GM19328 (cell line): Measurements from ENCODE around the gene STOX2.

Source experiments
- ATAC-seq: cut with Tn5 transposase; IDR thresholded peaks from one replicate; pipeline ENCODE4 v1.9.1; 2021; ENCODE audit warnings: mild to moderate bottlenecking, moderate library complexity; ENCODE audit not compliant: unreplicated experiment

STOX2 gene

DNA sequence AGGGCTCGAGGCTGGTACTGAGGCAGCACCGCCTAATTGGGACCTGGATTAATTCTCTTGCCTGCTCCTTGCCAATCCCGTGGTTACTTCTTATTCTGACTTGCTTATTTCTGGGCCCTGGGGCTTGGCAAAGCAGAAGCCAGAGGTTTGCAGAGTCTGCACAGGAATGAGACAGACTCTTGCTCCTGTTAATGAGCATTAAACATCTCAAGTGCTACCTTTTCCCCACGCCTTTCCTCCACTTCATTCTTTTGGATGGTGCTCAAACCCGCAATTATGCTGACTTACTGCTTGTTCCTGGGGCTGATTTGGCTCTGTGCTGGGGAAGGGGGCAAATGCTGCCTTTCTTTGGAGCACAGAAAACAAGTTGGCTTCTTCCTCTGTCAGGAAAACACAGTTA, 16.5 kb upstream of the STOX2 start:
- ATAC-seq = no peak

DNA sequence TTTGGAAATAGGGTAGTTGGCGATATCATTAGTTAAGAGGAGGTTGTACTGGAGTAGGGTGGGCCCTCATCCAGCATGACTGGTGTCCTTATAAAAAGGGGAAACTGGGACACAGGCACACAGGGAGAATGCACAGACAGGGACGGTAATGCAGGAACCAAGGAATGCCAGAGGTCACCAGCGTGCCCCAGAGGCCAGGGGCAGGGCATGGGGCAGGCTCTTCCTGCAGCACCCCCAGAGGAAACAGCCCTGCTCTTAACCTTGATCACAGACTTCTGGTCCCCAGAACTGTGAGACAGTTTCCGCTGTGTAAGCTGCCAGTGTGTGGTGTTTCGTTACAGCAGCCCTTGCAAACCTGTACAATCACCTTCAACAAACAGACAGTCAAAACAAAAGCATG, 15.9 kb upstream of the STOX2 start:
- no peak for ATAC-seq

DNA sequence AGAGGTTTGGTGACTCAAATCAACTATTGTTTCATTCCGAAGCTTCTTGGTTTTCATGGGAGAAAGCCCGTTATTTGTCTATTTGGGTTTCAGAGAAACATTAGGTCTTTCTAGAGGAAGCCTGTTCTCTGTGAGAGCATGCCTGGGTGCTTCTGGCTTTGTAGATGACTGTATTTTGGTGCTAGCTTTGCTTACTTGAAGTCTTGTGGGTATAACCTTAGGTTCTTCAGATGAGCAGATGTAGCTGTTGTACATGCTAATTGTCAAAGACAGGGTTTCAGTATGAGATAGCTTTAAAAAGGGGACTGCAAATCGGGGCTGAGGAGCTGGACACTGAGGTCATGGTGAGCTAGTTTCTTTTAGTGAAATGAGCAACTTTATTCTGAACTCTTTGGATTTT, 7.9 kb upstream of the STOX2 start:
- ATAC-seq = no peak

DNA sequence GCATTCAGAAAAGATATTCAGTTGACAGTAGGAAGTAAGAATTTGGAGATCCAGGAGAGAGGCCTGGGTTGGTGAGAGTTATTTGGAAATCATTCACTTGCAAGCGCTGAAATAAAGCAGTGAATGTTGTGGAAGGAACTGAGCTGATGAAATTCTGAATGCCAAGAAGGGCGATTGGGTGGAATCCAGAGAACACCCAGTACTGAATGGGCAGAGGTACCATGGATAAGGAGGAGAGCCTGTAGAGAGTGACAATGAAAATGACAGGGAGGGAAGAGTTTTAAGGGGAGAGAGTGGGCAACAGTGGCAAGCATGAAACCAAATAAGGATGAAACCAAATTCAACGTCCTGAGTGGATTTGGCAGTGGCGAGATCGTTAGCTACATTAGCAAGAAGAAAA, 6.7 kb upstream of the STOX2 start:
- no peak for ATAC-seq

DNA sequence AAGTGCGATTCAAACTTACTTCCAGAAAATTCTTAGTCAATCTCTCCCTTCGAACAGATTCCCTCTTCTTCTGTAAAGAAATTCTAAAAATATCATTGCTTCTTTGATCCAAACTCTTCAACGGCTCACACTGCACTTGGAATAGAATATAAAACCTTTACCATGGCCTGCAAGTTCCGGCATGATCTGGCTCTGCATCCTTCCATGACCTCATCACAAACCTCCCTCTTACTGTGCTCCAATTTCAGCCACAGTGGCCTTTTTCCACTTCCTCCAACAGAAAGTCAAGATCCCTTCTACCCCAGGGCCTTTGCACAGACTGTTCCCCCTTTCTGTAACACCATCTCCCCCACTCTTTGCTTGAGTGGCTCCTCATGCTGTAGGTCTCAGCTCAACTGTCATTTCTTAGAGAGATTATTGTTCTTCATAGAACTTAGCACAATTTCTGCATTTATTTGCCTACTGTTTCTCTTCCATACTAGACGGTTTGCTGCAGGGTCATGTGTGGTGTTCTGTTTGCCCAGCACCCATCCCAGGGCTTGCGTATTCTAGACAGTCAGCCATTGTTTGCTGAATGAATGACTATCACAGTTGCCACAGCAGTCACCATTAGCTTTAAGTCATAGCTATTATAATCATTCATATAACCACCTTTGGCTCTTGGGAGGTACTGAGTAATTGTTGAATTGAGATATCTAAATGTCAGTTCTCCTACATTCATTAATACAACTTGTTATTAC, 1.9 kb upstream of the STOX2 start:
- no peak for ATAC-seq

DNA sequence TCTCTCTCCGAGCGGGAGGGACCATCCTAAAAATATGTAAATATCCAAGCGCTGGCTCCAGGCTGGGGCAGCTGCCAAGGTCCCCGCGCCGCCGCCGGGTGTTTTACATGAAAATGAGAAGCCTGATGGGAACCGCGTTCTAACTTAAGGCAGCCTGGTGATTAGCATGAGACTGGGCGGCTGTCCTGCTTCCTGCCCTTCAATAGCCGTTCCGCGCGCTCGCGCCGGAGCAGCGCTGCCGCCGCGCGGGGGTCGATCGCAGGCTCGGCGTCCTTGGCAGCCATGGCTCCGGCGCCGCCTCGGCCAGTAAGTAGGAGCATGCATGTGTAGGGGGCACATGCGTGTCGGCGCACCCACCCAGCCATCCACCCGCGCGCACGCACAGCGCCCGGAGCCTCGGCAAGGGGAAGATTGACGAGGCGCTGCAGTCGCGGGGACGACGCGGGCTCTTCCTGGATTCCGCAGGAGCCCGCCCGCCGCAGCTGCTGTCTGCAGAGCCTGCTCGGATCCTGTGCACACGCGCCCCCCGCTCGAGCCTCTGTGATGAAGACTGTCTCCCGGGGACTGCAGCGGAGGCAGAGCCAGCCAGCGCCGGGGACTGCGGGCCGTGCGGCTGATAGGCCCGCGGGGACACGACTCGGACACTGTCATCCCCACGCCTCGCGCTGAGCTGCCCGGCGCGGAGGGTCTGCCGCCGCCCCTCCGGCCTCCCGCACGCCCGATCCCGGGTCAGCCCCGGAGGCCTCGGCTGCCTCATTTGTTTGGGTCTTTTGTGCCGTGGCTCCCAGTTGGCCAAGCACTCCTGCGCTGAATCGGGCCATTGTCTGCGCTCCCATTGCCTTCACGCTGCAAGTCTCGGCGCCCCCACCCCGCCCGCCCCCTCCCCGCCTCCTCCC, 734 bp downstream of the STOX2 start:
- ATAC-seq = no peak

DNA sequence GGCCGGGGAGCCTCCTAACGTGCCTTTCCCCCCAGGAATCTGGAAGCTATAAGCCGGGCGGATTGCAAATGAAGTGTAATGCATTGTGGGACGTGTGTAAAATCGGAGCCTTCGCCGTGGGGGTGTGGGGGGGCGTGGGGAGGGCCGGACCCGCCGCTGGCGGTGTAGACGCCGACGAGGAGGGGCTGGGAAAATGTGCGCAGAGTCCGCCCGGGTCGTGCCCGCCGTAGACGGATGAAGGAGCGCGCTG, 1.3 kb downstream of the STOX2 start:
- ATAC-seq = no peak

DNA sequence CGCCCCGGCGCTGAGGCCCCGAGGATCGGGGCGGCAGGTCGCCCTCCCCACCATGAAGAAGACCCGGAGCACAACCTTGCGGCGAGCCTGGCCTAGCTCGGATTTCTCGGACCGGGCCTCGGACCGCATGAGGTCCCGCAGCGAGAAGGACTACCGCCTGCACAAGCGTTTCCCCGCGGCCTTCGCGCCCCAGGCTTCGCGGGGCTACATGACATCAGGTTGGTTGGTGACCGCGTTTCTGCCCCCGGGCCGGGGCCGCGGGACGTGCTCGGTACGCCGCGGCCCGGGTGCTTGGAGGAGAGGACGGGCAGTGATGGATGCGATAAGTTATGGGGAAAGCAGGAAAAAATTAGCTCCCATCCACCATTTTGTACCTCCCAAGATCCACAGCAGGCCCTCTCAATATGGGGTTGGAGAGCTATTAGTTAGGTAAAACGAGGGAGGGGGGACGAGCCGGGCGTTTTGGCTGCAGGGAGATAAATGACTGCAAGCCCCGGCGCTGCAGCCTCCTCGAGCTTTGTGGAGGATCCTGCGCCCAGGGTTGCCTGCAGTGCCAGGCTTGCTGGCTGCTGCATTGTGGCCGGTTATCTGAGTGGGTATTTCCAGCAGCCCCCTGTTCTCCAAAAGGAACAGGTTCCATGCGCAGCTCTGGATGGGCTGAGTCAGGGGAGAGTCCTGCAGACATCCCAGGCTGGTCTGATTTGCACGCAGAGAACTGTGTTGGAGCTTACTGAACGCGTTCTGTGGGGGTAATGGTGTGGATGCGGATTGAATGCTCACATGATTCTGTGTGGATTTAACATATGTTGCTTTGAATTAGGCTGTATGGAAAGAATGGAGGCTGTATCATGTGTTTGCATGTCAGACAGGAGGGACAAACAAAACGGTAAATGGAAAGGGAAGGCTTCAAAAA, 1.9 kb downstream of the STOX2 start:
- ATAC-seq = no peak

DNA sequence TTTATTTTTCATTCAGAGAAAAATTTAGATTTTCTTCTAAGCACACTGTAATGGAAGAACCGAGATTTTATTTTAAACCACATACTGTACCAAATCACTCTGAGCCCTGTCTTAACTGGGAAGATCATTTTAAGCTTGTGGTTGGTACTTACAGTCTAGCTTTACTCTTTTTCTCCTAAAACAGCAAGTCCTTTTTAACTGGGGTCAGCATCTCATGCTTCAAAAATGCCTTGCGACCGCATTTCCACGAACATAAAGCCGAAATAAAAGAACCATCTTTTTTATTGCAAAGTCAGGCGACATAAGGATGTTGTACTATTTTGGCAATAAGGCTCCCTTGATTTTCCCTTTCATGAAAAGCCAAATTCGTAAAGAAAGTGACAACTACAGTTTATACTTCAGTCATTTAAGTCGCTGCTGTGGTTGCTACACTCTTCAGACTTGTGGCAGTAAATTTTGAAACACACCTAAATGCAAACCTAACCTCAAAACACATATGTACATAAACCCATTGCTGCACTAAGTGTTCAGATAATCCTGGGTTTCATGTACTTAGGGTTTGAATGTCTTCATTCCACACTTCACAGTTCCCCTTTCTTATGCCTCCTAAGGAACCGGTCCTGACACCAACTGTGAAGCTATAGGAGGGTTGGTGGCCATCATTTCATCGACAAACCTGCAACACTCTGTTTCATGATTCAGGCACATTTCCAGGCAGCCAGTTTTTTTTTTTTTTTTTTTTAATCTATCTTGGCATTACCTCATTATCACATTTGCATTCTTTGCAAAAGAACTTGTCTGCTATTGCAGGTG, 3.0 kb downstream of the STOX2 start:
- ATAC-seq = no peak

DNA sequence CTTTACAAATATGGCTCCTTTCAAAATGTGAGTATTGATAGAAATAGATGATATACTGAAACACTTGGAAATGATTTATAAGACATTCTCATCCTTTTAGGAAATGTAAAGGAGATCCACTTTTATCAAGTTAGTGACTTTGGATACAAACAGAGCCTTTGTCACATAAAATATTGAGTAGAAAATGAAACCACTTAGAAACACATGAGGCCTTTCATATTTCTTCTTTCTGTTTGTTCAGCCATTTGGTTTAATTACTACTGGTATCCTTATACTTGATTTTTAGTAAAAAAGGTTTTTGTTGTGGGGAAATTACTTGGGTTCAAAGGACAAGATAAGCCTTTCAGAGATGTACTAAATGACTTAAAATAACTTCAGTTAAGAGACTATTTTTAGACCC, 4.1 kb downstream of the STOX2 start:
- ATAC-seq = no peak

DNA sequence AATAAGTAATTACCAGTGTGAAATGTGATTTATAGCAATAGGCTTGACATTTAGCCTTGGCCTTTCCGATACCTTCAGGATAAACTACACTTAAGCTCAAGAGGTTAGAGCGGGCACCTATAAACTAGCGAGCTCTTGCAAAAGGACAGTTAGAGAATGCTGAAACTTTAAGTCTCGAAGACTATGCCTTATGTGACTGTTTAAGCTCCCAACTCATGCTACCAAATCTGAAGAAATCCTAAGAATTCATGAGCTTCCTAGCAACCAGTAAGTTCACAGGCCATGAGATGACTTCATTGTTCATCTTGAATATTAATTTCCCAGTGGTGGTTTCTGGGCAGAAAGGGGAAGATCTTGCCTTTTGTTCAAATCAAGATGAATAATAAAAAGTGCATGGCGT, 4.7 kb downstream of the STOX2 start:
- no peak for ATAC-seq

DNA sequence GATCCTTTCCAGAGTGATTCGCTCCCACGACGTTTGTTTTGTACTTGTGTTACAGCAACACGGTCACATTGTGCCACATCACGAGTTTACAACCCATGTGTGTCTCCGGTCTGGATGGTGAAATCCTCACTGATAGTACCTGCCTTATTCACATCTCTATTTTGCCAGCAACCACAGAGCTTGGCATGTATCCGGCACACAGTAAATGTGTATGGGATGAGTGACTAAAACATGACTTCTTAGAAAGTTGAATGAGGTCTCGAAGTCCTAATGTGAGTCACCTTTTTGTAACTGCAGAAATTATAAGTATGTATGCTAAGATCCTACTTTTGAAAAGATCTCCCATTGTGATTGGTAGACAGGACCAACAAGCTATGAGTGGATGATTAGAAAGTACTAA, 7.5 kb downstream of the STOX2 start:
- ATAC-seq = no peak

DNA sequence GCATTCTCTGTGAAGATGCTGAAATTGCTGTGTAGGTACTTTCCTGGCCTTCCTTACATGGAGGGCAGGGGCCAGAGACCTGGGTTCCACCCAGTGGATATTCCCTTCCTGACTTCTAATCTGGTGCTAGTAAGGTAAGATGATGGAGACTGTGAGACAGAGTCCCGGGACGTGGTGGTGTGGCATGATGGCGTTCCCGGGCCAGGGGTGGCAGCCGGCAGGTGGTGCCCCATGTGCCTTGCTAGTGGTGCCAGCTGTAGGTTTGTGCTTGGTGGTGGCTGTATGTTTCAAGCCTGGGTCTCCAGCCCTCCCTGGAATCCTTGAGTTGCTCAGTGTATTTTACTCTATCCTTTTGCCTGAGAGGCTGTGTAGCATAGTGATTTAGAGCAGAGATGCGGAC, 10.9 kb downstream of the STOX2 start:
- no peak for ATAC-seq

DNA sequence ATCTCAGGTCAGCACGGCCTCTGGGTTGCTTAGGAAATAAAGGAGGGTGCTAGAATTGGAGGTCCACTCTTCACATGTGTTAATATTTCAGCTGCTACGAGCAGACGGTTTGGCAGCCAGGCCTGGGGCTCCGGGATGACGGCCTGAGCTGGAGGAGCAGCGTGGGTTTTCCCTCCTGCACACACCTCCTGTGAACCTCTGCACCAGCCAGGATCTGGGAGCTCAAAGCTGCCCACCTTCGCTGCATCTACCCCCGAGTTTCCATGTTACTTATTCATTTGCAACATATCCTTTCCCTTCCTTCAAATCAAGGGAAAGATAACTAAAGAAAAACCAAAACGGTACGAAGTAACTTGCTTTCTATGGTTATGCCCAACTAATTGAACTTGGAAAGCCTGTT, 13.6 kb downstream of the STOX2 start:
- no peak for ATAC-seq

DNA sequence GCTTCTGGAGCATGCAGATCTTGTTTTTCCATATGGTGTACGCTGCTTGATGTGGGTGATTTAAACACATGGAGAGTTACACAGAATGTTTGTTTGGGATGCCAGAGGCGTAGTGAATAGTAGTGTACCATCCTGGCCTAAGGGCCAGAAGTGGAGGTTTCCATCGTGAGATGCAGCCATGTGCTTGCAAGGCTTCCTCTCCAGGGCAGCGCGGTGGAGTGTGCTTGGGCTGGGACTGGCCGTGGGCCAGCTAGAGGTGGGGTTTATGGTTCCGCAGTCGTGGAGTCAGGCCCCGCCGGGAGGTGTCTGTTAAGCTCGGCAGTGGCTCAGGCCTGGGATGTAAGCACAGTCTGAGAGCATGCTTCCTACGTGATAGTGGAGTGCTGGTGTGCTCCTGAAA, 14.0 kb downstream of the STOX2 start:
- no peak for ATAC-seq

DNA sequence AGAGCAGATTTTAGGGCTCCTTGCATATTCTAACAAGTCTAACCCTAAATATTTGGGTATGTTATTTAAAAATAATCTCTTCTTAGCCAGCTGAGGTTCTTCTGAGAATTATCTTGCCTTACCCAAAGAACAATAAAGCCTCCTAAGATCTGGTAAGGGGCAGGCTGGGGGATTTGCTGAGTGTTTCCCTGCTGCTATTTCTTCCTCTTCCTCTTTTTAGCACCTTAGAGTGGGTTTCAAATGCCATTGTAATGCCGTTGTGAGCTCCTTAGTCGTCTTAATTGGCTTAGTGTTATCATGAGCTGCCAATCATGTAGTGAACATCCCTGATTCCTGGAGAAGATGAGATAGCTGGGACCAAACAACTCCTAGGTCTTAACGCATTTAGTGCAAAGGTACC, 15.4 kb downstream of the STOX2 start:
- no peak for ATAC-seq

DNA sequence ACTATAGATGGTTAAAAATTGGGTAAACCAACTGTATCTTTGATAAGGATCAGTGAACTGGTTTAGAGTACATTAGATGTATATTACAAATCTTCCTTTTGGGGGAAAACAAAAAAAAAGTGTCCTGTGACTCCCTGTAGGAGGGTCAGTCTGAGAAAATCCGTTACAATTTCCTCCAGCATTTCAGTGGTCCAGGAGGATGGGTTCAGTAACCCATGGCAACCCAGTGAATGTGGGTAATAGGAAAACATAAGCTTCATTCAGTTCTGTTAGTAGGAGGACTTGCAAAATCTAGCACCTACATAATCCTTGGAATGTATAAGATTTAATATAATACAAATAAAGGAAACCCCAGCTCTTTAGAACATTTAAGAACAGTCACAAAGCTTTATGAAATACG, 16.2 kb downstream of the STOX2 start:
- no peak for ATAC-seq

DNA sequence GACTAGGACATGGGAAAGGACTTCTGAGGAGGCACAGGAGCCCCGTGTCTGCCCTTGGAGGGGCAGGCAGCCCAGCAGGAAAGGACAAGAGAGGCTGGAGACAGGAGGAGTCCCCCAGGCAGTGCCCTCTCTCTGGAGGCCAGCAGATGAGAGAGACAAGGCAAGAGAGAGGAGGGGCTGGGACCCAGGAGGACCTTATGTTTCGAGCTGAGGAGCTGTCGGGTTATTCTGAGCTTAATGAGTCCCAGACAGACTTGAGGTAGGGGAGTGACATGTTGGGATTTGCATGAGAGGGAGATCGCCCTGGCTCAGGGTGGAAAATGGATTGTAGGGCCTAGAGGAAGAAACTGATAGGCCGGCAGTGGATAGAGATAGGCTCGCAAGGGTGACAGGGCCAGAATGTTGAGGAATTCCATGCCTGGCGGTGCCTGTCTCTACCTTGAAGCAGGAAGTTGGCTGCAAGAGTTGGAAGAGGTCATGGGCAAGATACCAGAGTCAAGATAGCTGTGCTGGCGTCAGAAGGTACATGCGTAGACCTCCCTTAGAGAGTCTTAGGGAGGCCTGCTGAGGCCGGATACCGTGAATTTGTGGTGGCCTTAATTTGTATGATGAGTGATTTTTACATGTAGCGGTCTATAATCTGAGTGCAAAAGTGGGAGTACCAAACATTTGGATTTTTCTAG, 19.4 kb downstream of the STOX2 start:
- no peak for ATAC-seq

DNA sequence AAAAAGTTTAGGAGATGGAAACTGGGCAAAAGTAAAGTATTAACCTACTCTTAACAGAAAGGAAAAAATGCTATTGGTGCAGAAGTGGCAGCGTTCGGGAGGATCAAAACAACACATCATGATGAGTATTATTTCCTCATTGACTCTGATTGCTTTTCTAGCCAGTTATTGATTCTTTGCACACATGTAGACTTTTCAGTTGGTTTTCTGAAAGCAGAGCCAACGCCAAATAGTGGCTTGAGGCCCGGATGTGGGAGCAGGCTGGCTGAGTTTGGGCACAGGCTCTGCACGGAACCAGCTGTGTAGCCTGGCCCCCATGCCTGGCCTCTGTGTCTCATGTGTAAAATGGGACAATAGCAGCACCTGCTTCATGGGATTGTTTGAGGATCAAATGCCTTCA, 21.8 kb downstream of the STOX2 start:
- ATAC-seq = no peak

DNA sequence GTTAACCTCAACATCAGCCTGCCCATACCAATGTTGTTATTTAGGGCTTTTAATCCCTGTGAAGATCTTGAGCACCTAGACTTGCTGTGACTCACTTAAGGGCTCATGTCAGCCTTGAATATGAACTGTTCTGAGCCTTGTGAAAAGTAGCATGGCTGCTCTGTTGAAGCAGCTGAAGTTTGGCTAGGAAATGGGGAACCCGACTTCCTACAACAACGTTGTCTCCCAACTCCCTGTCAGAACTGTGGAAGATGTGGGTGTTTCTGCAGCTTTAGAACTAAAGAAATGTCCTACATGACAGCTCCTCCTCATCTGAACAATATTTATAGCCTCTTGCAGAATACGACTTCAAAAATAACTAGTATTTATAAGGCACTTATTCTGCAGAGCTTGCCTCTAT, 27.5 kb downstream of the STOX2 start:
- ATAC-seq = no peak
